Peyer's patch (tissue), 4 donors: ENCODE measurements around the gene SCNN1A. TPM values are rescaled to one million over a fixed set of nuclear protein-coding genes. Genes with fewer than 3 reads are reported as not detected.
A peak's percentile ranks its signal among the peaks of the same experiment; 100 is the strongest.

ENCODE experiments used
- DNase-seq, 3 donors: peaks; one replicate each; pipeline ENCODE4 v3.0.0-alpha.2; 2017 to 2019
- H3K27ac ChIP-seq, 4 donors: fragments of 200-600 bp; sonication (generic); one replicate each; pipeline ENCODE4 v1.5.1; 2016 to 2019
- H3K27me3 ChIP-seq, 2 donors: fragments of 200-600 bp; sonication (generic); one replicate each; pipeline ENCODE4 v1.5.1; 2019
- H3K36me3 ChIP-seq, 3 donors: fragments of 200-600 bp; sonication (generic); one replicate each; pipeline ENCODE4 v1.5.1; 2016 to 2019
- H3K4me1 ChIP-seq, 4 donors: fragments of 200-600 bp; sonication (generic); one replicate each; pipeline ENCODE4 v1.5.1; 2016 to 2019
- H3K4me3 ChIP-seq, 4 donors: fragments of 200-600 bp; sonication (generic); 1 replicate in 3 of 4; 2 replicates in 1 of 4; pipeline ENCODE4 v1.5.1; 2016 to 2019; ENCODE audit warnings: mild to moderate bottlenecking in 1 of 4
- H3K9me3 ChIP-seq, 4 donors: fragments of 200-600 bp; sonication (generic); one replicate each; pipeline ENCODE4 v1.5.1; 2016 to 2019; ENCODE audit warnings: mild to moderate bottlenecking in 1 of 4
- POLR2A ChIP-seq, 2 donors: fragments of 450-650 bp; IDR thresholded peaks; one replicate each; pipeline ENCODE4 v1.5.1; 2017; ENCODE audit warnings: antibody characterized with exemption in 2 of 2, mild to moderate bottlenecking in 2 of 2, moderate library complexity in 2 of 2
- total RNA-seq, 4 donors: library from RNA; depleted of rRNA; stranded (reverse); fragments of >200 nt; gene quantifications; one replicate each; pipeline ENCODE4 v1.1.0, GENCODE V29; 2016
- TF ChIP-seq, protein P1 (sequence below), 6 experiments: fragments of 450-650 bp in 4 of 6; fragments of 200-600 bp in 2 of 6; sonication (generic) in 1 of 6; IDR thresholded peaks; one replicate each; pipeline ENCODE4 v1.5.1; 2017 to 2019; ENCODE audit warnings: antibody characterized with exemption in 6 of 6, mild to moderate bottlenecking in 3 of 6, moderate library complexity in 1 of 6

Gene SCNN1A
- total RNA-seq, 4 donors from 2014 or later = 93.3 to 275 (median 143) TPM

DNA sequence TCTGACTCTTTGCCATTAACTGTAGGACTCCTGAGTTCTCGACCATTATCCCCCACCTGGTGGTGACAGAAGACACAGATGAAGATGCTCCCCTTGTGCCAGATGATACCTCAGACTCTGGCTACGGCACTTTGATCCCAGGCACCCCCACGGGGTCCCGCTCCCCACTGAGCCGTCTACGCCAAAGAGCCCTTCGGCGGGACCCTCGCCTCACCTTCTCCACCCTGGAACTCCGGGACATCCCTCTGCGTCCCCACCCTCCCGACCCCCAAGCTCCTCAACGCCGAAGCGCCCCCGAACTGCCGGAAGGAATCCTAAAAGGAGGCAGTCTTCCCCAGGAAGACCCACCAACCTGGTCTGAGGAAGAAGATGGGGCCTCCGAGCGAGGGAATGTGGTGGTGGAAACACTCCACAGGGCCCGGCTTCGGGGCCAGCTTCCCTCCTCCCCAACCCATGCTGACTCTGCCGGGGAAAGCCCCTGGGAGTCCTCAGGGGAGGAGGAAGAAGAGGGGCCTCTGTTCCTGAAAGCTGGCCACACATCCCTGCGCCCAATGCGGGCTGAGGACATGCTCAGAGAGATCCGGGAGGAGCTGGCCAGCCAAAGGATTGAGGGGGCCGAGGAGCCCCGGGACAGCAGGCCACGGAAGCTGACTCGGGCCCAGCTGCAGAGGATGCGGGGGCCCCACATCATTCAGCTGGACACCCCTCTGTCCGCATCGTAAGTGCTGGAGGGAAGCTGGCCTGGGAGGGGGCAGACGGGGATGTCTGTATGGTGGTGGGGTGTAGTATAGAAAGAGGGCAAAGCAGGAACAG is 47.9 kb downstream of the SCNN1A start:
- Histone ChIP-seq H3K4me1 (peaks cover 0 to 54% (median 15%) of the 10 kb centered on the region in 4 donors), H3K4me3 (no peak overlapping the region), H3K27ac (peak overlapping the region; percentile 20 to 68 (median 43)), H3K36me3 (peaks cover 0 to 61% (median 4%) of the 10 kb centered on the region in 3 donors), H3K9me3 (no peaks in the 10 kb centered on the region), H3K27me3 (no peaks in the 10 kb centered on the region)
- no peak for DNase-seq
- TF ChIP-seq, protein P1, sequence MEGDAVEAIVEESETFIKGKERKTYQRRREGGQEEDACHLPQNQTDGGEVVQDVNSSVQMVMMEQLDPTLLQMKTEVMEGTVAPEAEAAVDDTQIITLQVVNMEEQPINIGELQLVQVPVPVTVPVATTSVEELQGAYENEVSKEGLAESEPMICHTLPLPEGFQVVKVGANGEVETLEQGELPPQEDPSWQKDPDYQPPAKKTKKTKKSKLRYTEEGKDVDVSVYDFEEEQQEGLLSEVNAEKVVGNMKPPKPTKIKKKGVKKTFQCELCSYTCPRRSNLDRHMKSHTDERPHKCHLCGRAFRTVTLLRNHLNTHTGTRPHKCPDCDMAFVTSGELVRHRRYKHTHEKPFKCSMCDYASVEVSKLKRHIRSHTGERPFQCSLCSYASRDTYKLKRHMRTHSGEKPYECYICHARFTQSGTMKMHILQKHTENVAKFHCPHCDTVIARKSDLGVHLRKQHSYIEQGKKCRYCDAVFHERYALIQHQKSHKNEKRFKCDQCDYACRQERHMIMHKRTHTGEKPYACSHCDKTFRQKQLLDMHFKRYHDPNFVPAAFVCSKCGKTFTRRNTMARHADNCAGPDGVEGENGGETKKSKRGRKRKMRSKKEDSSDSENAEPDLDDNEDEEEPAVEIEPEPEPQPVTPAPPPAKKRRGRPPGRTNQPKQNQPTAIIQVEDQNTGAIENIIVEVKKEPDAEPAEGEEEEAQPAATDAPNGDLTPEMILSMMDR (IDR thresholded peaks at IDR 0.05) = no peak
- TF ChIP-seq POLR2A (IDR thresholded peaks at IDR 0.05) = no peak

DNA sequence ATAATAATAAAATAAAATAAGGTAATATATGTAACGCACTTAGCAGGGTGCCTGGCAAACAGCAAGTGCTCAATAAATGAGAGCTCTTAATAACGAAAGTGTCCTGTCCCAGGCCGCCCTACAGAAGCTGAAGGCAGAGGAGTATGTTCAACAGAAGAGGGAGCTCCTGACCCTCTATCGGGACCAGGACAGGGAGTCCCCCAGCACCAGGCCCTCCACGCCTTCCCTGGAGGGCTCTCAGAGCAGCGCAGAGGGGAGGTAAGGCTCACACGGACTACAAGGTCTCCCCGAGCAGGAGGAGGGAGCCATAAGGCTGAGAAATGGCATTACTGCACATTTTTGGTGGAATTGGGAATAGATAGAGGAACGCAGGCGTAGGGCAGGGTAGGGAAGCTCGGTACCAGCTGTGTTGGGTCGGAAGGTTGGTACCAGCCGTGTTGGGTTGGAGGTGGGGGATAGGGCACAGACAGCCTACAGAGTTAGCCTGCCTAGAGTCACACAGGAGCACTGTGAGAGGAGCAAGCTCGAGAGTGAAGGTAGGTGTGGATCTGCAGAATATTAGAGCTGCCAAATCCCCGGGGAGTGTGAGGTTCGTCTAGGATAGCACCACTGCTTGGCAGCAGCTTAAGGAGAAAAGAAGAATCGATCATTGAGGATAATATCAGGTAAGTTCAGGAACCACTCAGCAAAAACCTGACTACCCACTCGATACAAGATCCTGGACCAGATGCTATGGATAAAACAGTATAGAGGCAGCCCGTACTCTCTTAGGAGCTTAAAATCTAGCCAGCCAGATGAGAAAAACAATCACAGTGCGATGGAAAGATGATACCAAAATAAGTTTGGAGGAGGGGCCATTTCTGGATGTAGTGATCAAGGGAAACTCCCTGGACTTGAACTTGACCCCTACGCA is 48.8 kb downstream of the SCNN1A start:
- Histone ChIP-seq H3K9me3 (no peaks in the 10 kb centered on the region), H3K27ac (peak overlapping the region; percentile 20 to 68 (median 43)), H3K36me3 (peaks cover 0 to 52% (median 4%) of the 10 kb centered on the region in 3 donors), H3K4me3 (no peak overlapping the region), H3K4me1 (peaks cover 0 to 56% (median 15%) of the 10 kb centered on the region in 4 donors), H3K27me3 (no peaks in the 10 kb centered on the region)
- peak in 1 of 3 donors; percentile 61 for DNase-seq
- TF ChIP-seq, protein P1 (IDR thresholded peaks at IDR 0.05) = peak in 4 of 6 experiments; percentile 25 to 49 (median 40)
- TF ChIP-seq POLR2A (IDR thresholded peaks at IDR 0.05) = peak in 1 of 2 donors; percentile 7

DNA sequence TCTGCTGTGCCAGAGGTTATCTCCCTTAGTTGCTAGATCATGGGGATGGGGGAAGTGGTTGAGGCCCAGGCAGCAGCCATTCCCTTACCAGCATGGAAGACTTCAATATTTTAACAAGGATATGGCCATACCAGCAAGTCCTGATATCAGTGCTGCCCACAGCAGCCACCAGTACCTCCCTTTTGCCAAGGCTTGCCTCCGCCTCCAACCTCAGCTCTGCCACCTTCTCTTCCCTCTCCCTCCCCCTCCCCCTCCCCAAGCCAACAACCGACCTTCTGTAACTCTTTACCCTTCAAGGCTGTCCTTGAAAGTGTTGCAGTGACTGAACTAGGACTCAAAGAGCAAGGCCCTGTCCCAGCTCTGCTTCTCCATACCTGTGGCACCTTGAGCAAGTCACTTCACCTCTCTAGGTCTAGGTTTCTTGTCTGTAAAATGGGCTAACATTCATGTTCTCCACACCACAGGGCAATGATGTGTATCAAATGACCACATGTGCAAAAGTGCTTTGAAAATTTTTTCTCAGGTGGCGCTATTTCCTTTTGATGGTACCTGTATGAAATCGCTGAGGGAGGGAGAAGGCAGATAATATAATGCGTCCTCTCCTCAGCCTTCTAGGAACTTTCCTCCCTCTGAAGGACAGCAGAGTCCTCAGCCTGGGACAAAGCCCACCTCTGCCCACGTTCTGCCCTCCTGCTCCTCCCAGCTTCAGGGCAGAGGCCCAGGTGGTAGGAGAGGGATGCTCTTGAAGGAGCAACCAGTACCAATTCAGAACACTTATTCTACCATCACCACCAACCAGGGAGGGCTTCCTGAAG is 50.2 kb downstream of the SCNN1A start:
- Histone ChIP-seq H3K36me3 (peaks cover 0 to 46% (median 4%) of the 10 kb centered on the region in 3 donors), H3K9me3 (no peaks in the 10 kb centered on the region), H3K4me3 (no peak overlapping the region), H3K27me3 (no peaks in the 10 kb centered on the region), H3K27ac (peak overlapping the region in 2 of 4 donors; percentile 24 to 62), H3K4me1 (peaks cover 0 to 56% (median 13%) of the 10 kb centered on the region in 4 donors)
- DNase-seq = no peak
- TF ChIP-seq POLR2A (IDR thresholded peaks at IDR 0.05) = no peak
- TF ChIP-seq, protein P1 (IDR thresholded peaks at IDR 0.05) = no peak

DNA sequence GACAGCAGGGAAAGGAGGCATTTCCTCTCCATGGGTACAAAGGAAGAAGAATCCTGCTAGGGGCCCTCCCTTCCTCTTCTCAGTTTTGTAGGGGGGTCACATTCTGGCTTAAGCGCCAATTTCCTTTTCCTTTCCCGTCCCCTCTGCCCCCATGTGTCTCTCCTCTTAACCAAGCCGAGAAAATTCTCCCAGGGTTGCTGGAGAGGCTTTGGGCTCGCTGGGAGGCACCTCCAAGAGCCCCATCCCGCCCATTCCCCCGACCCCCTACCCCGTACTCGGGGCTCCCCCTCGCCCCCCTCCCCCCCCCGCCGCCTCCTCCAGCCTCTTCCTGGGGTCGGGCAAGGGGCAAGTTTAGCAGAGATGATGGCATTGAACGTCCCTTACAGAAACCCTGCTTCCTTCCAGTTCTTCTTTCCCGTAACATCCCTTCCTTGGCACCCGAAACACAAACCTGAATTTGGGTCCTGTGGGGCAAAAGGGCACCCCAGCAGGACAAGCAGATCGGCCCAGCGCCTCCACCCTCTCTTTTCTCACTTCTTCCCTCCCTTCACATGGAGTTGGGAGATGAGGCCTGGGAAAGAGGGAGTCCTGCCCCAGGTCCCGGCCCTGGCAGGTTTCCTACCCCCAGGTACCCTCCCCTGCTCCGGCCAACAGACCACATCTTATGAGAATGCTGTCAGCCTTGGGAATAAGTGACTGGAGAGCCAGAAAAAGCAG is 51.2 kb downstream of the SCNN1A start:
- Histone ChIP-seq H3K4me1 (peaks cover 0 to 56% (median 9%) of the 10 kb centered on the region in 4 donors), H3K36me3 (peaks cover 0 to 44% (median 4%) of the 10 kb centered on the region in 3 donors), H3K9me3 (no peaks in the 10 kb centered on the region), H3K27me3 (no peaks in the 10 kb centered on the region), H3K4me3 (peak overlapping the region in 1 of 4 donors; percentile 7), H3K27ac (peak overlapping the region; percentile 62 to 84 (median 62))
- TF ChIP-seq POLR2A (IDR thresholded peaks at IDR 0.05) = no peak
- TF ChIP-seq, protein P1 (IDR thresholded peaks at IDR 0.05) = no peak
- no peak for DNase-seq
